GM12878 (cell line): ENCODE results near the gene AGBL2.

Experiments
- ETV6 ChIP-seq, 2 experiments: fragments of 450-650 bp in 1 of 2; IDR thresholded peaks in 1 of 2; conservative IDR thresholded peaks in 1 of 2; 2 replicates each; pipeline ENCODE4 v1.6.1; 2014; ENCODE audit warnings: antibody characterized with exemption in 1 of 2, borderline replicate concordance in 1 of 2, low read depth in 1 of 2, mild to moderate bottlenecking in 1 of 2, moderate library complexity in 1 of 2
- FOXK2 ChIP-seq: fragments of 450-650 bp; IDR thresholded peaks from 2 replicates; pipeline ENCODE4 v1.6.1; 2017; ENCODE audit warnings: mild to moderate bottlenecking, moderate library complexity
- PBX3 ChIP-seq: IDR thresholded peaks from 2 replicates; pipeline ENCODE4 v1.6.1; 2011; ENCODE audit warnings: mild to moderate bottlenecking, low read depth, low read length, moderate library complexity; ENCODE audit not compliant: insufficient replicate concordance
- POLR2A ChIP-seq: IDR thresholded peaks from 2 replicates; pipeline ENCODE4 v1.6.1; 2011; ENCODE audit warnings: low read depth, mild to moderate bottlenecking, low read length
- RFX5 ChIP-seq: IDR thresholded peaks from 2 replicates; pipeline ENCODE4 v1.6.1; 2011; ENCODE audit warnings: low read depth, low read length, improper control_type of control experiment
- SP1 ChIP-seq: IDR thresholded peaks from one replicate; pipeline ENCODE4 v1.6.1; 2011; ENCODE audit warnings: low read depth, low read length
- USF1 ChIP-seq: IDR thresholded peaks from 2 replicates; pipeline ENCODE4 v1.6.1; 2011; ENCODE audit warnings: borderline replicate concordance, low read depth, mild to moderate bottlenecking, moderate library complexity, mixed read lengths, low read length; ENCODE audit not compliant: insufficient read depth; ENCODE audit errors: extremely low read length
- TF ChIP-seq, protein P1 (sequence below): IDR thresholded peaks from 2 replicates; pipeline ENCODE4 v1.6.1; 2012; ENCODE audit warnings: low read depth, low read length, improper control_type of control experiment

DNA sequence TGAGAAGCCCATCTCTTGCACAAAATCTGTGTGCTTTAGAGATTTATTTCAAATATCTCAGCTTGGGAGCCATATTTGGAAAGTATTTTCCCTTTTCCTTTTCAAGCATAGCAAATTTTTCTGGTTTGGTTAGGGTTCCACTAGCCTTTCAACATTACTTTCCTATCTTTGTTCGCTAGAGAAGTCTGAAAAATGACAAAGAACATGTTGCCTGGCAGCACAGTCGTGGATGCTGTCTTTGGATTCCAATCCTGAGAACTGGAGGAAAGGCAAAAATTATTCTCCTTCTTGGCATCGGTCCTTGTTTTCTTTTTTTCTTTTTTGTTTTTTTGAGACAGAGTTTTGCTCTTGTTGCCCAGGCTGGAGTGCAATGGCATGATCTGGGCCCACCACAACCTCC is 65.9 kb downstream of the AGBL2 start:
- no peak for TF ChIP-seq PBX3
- TF ChIP-seq FOXK2, result no peak
- no peak for TF ChIP-seq POLR2A
- no peak for TF ChIP-seq RFX5
- TF ChIP-seq, protein P1, sequence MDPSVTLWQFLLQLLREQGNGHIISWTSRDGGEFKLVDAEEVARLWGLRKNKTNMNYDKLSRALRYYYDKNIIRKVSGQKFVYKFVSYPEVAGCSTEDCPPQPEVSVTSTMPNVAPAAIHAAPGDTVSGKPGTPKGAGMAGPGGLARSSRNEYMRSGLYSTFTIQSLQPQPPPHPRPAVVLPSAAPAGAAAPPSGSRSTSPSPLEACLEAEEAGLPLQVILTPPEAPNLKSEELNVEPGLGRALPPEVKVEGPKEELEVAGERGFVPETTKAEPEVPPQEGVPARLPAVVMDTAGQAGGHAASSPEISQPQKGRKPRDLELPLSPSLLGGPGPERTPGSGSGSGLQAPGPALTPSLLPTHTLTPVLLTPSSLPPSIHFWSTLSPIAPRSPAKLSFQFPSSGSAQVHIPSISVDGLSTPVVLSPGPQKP, result no peak
- TF ChIP-seq SP1, result no peak
- TF ChIP-seq USF1, result no peak
- no peak for TF ChIP-seq ETV6 (conservative IDR thresholded peaks at IDR 0.05 in 1 of 2, IDR thresholded peaks at IDR 0.05 in 1 of 2; ENCODE audit: borderline replicate concordance in 1 of 2, low read depth in 1 of 2)
